Ishikawa (cell line): Measurements from ENCODE around the gene TMIE.

Experiments
- CEBPB ChIP-seq: IDR thresholded peaks from 2 replicates; pipeline ENCODE4 v1.6.1; 2012
- CREB1 ChIP-seq: IDR thresholded peaks from 2 replicates; pipeline ENCODE4 v1.6.1; 2012; ENCODE audit warnings: low read depth
- EGR1 ChIP-seq: IDR thresholded peaks from 2 replicates; pipeline ENCODE4 v1.6.1; 2012
- EP300 ChIP-seq: IDR thresholded peaks from 2 replicates; pipeline ENCODE4 v1.6.1; 2012; ENCODE audit warnings: borderline replicate concordance
- FOXM1 ChIP-seq: IDR thresholded peaks from 2 replicates; pipeline ENCODE4 v1.6.1; 2012; ENCODE audit warnings: low read depth, borderline replicate concordance
- NFIC ChIP-seq: IDR thresholded peaks from 2 replicates; pipeline ENCODE4 v1.6.1; 2012
- RAD21 ChIP-seq: IDR thresholded peaks from 2 replicates; pipeline ENCODE4 v1.6.1; 2012; ENCODE audit warnings: low read depth
- TAF1 ChIP-seq: IDR thresholded peaks from 2 replicates; pipeline ENCODE4 v1.6.1; 2012; ENCODE audit warnings: low read depth, mild to moderate bottlenecking
- TCF12 ChIP-seq: IDR thresholded peaks from 2 replicates; pipeline ENCODE4 v1.6.1; 2012; ENCODE audit warnings: low read depth
- TEAD4 ChIP-seq: IDR thresholded peaks from 2 replicates; pipeline ENCODE4 v1.6.1; 2012
- YY1 ChIP-seq: IDR thresholded peaks from 2 replicates; pipeline ENCODE4 v1.6.1; 2012; ENCODE audit warnings: low read depth
- TF ChIP-seq, protein P1 (sequence below): IDR thresholded peaks from 2 replicates; pipeline ENCODE4 v1.6.1; 2012; ENCODE audit warnings: low read depth, mild to moderate bottlenecking
- TF ChIP-seq, protein P2 (sequence below): IDR thresholded peaks from 2 replicates; pipeline ENCODE4 v1.6.1; 2012
- TF ChIP-seq, protein P3 (sequence below): IDR thresholded peaks from 2 replicates; pipeline ENCODE4 v1.6.1; 2012

DNA sequence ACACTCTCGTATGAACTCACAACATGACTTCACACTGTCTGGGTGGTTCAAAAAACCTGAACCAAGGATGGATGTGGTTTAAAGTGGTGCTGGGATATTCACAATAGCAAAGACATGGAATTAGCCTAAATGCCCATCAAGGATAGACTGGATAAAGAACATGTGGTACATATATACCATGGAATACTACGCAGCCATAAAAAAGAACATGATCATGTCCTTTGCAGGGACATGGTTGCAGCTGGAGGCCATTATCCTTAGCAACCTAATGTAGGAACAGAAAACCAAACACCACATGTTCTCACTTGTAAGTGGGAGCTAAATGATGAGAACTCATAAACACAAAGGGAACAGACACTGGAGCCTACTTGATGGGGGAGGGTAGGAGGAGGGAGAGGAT is 19.8 kb downstream of the TMIE start:
- TF ChIP-seq EP300 (no peak), TCF12 (no peak), EGR1 (no peak), FOXM1 (no peak), YY1 (no peak), NFIC (no peak), RAD21 (no peak), CEBPB (no peak), TAF1 (no peak), TEAD4 (no peak), CREB1 (no peak)
- TF ChIP-seq, protein P1, sequence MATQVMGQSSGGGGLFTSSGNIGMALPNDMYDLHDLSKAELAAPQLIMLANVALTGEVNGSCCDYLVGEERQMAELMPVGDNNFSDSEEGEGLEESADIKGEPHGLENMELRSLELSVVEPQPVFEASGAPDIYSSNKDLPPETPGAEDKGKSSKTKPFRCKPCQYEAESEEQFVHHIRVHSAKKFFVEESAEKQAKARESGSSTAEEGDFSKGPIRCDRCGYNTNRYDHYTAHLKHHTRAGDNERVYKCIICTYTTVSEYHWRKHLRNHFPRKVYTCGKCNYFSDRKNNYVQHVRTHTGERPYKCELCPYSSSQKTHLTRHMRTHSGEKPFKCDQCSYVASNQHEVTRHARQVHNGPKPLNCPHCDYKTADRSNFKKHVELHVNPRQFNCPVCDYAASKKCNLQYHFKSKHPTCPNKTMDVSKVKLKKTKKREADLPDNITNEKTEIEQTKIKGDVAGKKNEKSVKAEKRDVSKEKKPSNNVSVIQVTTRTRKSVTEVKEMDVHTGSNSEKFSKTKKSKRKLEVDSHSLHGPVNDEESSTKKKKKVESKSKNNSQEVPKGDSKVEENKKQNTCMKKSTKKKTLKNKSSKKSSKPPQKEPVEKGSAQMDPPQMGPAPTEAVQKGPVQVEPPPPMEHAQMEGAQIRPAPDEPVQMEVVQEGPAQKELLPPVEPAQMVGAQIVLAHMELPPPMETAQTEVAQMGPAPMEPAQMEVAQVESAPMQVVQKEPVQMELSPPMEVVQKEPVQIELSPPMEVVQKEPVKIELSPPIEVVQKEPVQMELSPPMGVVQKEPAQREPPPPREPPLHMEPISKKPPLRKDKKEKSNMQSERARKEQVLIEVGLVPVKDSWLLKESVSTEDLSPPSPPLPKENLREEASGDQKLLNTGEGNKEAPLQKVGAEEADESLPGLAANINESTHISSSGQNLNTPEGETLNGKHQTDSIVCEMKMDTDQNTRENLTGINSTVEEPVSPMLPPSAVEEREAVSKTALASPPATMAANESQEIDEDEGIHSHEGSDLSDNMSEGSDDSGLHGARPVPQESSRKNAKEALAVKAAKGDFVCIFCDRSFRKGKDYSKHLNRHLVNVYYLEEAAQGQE = no peak
- TF ChIP-seq, protein P2, sequence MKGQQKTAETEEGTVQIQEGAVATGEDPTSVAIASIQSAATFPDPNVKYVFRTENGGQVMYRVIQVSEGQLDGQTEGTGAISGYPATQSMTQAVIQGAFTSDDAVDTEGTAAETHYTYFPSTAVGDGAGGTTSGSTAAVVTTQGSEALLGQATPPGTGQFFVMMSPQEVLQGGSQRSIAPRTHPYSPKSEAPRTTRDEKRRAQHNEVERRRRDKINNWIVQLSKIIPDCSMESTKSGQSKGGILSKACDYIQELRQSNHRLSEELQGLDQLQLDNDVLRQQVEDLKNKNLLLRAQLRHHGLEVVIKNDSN = no peak
- TF ChIP-seq, protein P3, sequence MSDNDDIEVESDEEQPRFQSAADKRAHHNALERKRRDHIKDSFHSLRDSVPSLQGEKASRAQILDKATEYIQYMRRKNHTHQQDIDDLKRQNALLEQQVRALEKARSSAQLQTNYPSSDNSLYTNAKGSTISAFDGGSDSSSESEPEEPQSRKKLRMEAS = no peak
